Urothelium cell line (cell line): ENCODE data around the gene RHCG.
A peak's percentile ranks its signal among the peaks of the same experiment; 100 is the strongest.
"Not testable (repeated sequence)": the region's sequence is repeated elsewhere in the genome, so short reads cannot be mapped to it uniquely, and the experiment has no call there.

Experiments used
- DNase-seq: peaks from one replicate; pipeline ENCODE4 v3.0.0; 2011; ENCODE audit warnings: low spot score, mixed read lengths
- FAIRE-seq: peaks from 2 replicates; lab custom pipeline; 2011; peaks lifted over from hg19 to GRCh38; lab: Jason Lieb, UNC

Gene RHCG

DNA sequence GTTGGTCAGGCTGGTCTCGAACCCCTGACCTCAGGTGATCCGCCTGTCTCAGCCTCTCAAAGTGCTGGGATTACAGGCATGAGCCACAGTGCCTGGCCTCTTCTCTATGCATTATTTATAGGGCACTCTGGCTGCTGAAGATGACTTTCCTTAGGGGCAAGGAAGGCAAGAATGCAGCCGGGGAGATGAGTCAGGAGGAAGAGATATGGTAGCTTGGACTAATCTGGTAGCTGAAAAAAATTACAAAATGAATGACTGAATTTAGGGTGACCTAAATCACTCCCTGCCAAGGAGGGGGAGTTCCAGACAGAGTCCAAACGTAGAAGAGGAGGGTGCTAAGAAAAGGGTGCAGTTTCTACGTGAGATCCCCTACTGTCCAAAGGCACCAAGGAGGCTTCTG is 14.2 kb downstream of the RHCG start:
- DNase-seq (no peak), FAIRE-seq (no peak)

DNA sequence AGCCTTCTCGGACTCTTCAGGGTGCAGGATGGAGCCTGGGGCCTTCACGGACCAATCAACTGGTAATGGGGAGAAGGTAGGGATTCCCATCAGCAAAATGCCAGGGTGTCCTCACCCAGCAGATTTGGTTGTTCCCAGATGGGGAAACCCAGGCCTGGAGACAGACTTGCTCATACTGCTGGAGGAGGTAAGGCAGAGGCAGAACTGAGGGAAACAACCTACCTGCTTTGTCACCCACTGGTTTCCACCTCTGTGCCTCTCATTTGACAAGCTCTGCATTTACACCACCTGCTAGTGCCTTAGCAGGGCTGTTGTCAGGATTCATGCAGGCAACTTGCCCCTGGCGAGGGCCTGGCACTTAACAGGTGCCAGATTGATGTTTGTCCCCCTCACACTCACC is 15.9 kb downstream of the RHCG start:
- no peak for DNase-seq
- FAIRE-seq, result no peak

DNA sequence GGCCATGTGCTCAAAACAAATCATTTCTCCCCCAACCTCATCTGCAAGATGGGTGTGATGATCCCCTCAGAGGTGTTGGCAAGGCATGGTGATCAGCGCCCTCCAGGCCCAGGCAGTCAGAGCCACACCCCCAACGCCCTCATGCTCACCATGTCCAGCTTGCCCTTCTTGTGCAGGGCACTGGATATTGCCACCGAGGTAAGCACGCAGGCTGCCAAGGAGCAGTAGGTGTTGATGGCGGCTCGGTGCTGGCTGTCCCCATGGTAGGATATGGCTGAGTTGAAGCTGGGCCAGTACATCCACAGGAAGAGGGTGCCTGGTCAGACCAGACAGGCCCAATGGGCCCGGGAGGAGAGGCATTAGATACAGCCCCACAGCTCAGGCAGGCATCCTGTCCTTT is 17.2 kb downstream of the RHCG start:
- FAIRE-seq, result no peak

DNA sequence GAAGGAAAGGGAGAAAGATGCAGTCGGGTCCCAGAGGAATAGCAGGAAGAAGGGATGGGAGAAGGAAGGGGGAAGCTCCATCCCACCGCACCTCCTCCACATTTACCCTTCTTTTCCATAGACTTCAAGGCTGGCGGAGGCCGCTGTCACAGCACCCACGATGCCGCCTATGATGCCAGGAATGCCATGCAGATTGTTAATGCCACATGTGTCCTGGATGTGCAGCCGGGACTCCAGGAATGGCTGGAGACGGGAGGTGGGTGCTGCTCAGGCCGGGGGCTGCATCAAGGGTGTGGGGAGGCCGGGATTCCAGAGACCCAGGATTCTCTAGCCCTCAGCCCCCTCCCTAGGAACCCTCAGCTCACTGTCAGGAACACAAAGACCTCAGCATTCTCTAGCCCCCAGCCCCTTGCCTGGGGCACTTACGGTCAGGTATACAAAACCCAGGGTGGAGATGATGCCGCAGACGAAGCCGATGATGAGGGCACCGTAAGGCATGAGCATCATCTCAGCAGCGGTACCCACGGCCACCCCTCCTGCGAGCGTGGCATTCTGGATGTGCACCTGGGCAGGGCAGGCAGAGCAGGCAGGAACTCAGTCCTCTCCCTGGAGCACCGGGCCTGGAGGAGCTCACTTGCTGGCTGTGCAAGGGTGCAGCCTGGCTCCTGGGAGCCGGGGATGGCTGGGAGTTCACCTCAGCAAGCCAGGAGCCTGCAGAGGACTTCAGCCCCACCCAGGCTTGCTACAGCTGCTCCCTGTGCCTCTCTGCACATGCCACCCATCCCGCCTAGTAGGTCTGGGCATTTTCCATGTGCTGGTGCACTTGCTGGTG is 18.8 kb downstream of the RHCG start:
- FAIRE-seq (no peak), DNase-seq (no peak)

More for the DNA sequence above, 17.2 kb downstream of the RHCG start:
- DNase-seq, result no peak

DNA sequence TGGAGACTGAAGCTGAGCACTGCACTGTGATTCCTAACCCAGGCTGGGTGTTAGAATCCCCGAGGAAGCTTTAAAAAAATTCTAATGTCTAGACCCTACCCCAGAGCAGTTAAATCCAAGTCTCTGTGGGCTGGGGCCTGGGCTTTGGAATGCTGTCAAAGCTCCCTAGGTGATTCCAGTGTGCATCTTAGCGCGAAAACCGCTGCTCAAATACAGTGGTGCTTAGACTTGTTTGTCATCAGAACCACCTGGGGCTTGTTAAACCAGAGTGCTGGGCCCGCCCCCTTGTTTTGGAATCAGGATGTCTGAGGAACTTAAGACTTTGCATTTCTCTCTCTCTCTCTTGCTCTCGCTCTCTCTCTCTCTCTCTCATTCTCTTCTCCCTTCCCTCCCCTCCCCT is 20.7 kb downstream of the RHCG start:
- FAIRE-seq (no peak), DNase-seq (no peak)

DNA sequence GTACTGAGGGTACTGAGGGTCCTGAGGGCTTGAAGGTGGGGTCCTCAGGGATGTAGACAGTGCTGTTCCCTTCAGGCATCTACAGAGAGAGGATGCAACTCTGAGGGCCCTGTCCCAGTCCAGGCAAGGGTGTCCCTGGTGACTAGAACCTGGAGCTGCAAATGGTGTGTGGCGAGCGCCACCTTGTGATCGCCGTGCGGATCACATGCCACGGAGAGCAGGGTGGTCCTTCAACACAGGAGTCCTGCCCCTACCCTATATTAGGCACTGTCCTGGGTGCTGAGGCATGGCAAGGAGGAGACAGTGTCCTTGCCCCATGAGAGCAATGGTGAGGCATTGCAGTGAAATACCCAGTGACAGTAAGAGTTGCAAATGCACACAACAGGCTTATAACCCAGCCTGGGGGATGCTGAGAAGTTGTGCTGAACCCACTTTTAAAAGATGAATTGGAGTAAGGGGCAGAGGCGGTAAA is 23.6 kb downstream of the RHCG start:
- FAIRE-seq, result peak; percentile 80
- DNase-seq, result peak; percentile 82

DNA sequence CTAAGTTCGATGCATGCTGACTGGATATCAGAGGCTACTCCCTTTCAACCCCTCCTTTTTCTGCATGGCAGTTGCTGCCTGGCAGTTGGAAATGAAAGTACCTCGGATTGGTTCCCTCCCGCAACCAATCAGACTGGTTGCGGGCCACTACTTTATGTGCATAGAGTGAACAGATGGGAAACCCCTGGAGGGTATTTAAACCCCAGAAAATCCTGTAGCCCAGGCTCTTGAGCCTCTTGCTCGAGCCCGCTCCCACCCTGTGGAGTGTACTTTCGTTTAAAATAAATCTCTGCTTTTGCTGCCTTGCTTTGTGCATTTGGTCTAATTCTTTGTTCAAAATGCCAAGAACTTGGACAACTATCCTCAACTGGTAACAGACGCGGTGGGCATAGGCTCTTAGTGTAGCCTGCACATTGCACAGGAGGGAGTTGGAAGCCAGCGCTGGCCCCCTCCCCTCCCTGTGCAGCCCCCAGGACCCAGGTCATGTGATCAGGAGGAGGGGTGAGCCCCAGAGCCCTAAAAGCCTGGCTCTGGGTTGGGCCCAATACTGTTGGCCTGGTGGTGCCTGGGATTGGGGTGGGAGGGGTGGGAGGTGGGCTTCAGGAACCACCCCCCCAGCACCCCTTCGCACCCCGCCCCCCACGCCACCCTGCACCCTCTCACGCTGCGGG is 26.8 kb downstream of the RHCG start:
- FAIRE-seq (no peak), DNase-seq (no peak)

DNA sequence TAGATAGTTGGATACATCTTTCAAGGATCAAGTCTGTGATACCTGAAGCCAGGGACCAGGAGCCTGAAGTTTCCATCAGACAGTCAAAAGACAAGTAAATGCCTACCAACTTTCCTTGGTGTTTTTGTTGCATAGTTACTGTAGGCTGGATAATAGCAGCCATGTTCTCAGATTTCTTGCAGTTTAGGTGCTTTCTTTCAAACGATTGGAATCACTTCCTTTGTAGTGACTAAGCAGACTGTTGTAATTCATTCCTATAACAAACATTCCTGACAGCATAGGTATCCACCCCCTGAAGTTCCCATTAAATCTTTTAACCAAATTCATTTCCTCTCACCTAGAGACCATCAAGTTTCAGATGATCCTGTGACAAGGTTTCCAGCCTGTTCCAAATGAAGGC is 27.6 kb downstream of the RHCG start:
- not testable (repeated sequence) for DNase-seq

DNA sequence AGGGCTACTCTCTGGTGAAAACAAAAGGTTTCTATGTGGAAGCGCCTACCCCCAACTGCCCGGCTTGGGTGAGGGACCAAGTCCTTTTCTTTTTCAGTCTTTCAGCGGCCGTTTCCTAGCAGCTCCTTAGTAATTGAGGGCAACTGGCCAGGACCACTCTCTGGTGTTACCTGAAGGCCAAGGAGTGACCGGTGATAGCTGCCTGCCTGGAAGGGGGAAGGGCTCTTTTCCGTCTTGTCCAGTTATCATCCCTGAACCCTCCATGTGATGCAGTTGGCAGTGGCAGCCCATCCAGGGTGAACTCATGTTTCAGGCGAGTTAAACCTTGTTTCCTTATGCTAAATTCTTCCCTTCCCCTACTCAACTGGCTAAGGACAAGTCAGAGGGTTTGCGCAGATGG is 33.3 kb downstream of the RHCG start:
- DNase-seq, result no peak
- FAIRE-seq, result no peak

More for the DNA sequence above, 27.6 kb downstream of the RHCG start:
- not testable (repeated sequence) for FAIRE-seq

DNA sequence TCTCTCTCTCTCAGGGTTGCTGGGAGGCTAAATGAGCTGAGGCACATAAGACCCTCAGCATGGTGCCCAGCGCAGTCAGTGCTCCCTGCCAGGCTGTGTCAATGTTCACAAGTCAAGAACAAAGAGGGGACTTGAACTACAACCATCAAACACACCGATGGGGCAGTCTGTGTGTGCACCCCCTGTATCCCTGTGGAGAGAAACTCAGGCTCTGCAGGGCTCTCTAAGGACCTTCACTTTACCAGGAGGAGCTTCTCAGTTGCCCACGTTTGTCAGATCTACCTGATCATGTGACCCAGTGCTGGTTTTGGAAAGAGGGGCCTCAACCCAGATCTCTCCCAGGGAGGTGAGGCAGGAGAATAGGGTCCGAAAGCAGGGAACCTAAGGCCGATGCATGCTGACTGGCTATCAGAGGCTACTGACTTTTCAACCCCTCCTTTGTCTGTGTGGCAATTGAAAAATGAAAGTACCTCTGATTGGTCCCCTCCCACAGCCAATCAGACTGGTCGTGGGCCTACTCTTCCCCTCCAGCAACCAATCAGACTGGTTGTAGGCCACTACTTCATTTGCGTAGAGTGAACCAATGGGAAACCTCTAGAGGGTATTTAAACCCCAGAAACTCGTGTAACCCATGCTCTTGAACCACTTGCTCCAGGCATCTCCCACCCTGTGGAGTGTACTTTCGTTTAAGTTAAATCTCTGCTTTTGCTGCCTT is 34.0 kb downstream of the RHCG start:
- FAIRE-seq (no peak), DNase-seq (no peak)

DNA sequence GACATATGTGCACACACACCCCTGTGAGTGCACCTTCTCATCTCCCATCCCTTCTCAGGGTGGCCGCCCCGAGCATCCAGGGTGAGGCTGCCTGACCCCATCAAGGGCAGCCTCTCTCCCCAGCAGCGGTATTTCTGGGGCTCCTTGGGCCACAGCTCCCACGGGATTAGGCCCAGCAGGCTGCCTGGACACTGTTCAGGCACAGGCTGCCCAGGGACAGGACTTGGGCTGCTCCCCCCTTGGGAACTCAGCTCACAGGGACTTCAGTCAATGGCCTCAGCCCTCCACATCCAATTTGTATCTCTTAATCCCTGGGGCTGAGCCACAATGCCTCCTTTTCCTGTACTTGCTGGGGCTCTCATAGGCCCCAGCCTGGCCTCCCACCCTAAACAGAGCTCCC is 35.0 kb downstream of the RHCG start:
- DNase-seq (no peak), FAIRE-seq (no peak)

DNA sequence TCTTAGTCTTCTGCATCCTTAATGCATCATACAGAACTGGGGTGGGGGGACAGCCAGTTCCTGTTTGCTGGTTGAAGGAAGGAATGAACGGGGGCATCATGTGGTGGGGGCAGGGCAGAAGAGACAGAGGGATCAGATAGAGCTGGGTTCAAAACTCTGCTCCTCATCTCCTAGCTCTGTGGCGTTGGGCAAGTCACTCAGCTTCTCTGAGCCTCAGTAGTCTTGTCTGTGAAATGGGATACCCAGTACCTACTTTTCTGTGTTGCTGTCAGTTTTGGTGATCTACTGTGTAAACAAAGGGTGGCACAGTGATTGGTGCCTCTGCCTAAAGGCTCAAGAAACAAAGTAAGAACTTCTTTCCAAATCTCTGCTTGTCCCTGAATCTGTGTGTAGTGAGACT is 36.3 kb downstream of the RHCG start:
- DNase-seq (no peak), FAIRE-seq (no peak)

DNA sequence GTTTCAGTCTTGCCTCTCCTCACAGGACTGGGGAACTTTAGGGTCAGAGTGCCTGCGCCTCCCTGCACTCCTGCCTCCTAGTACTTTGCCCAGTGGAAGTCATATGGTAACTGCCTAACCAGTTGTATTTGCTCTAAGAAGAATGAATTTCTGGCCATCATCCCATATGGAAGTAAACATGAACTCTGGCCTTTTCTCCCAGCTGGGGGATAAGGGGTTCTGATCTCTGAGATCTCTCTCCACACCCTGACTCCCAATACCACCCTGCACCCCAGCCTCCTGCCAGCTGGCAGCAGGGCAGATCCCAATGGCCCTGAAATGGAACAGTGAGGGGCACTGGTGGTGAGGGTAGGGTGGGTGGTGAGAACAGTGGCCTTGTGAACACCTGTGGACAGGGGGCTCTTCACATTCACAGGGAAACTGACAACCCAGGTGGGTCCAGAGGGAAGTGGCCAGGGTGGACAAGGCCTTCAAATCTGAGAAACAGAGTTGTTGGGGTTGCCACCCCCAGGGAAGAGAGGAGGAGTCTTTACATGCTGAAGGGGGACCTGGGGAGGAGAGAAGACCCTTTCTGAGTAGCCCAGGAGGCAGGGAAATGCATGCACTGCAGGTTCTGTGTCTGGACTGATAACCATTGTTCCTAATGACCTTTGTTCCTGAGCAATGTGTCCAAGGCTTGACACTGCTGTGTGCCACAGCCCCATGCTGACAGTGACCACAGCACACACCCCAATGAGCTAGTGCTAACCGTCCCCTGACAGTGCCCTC is 36.9 kb downstream of the RHCG start:
- no peak for FAIRE-seq
- no peak for DNase-seq

DNA sequence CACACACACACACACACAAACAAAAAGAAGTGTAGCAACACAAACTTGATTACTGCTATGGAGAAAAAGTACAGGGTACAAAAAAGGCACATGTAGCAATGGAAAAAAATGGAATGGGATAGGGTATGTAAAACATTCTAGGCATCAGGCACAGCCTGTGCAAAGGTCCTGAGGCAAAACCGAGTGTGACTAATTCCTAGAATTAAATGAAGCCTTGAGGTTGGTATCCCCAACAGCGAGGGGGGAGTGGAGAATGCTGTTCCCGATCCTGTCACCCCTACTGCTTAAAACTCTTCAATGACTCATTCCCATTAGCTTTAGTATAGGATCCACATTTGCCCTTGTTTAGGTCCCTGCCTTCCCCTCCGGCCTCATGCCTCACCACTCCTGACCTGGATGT is 37.9 kb downstream of the RHCG start:
- no peak for FAIRE-seq

DNA sequence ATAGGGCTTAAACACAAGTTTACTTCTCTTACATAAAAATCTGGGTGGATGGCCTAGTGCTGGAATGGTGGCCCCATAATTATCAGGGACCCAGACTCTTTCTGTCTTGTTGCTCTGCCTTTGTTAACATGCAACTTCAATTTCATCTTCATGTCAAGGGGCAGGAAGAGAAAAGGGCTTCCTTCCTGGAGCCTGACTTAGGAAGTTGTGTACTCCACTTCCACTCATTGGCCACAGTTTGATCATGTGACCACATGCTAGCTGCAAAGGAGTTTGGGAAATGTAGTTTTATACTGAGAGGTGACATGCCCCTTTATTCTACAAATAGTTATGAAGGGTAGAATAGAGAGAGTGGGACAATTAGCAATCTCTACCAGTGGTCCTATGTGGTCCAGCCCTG is 39.3 kb downstream of the RHCG start:
- FAIRE-seq, result no peak
- peak; percentile 64 for DNase-seq

More for the DNA sequence above, 37.9 kb downstream of the RHCG start:
- DNase-seq, result no peak

DNA sequence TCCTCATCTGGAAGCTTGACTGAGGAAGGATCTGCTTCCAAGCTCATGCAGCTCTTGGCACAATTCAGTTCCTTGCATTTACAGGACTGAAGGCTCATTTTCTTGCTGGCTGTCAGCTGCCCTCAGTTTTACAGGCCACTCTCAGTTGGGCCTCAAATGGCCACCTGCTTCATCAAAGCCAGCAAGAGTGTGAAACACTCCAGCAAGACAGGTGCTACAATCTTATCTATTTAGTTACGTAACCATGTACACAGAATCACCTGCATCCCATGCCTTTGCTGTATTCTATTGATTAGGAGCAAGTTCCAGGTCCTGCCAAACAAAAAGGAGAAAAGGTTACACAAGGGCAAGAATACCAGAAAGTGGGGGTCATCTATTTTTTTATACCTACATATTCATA is 40.8 kb downstream of the RHCG start:
- DNase-seq (no peak), FAIRE-seq (no peak)

DNA sequence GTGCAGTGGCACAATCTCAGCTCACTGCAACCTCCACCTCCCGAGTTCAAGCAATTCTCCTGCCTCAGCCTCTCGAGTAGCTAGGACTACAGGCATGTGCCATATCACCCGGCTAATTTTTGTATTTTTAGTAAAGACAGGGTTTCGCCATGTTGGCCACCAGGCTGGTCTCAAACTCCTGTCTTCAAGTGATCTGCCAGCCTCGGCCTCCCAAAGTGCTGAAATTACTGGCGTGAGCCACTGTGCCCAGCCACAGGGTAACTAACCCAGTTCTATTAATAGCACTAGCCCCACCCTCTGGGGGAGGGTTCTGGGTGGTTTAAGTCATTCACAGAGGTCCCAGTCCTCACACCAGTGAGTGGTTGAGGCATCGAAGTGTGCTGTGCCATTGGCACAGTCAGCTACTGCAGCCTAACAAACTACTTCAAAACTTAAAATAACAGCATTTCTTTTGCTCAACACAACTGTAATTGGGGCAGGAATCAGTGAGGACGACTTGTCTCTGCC is 44.0 kb downstream of the RHCG start:
- FAIRE-seq (no peak), DNase-seq (no peak)

DNA sequence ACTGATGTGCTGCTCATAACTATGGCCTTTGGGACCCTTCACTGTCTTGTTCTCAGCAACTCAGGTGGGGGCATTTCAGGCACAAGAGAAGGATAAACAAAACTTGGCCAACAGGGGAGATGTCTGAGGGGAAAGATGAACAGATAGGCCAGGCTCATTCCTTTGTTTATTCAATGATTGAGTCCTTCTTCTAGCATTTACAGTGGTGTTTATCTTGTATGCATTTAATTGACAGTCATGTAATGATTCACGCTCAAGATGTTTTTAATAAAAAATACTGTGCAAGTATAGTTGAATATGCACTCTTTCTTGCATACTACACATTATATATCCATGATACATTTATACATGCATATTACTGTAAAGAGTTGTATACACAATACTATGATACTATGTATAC is 44.5 kb downstream of the RHCG start:
- DNase-seq (no peak), FAIRE-seq (no peak)

DNA sequence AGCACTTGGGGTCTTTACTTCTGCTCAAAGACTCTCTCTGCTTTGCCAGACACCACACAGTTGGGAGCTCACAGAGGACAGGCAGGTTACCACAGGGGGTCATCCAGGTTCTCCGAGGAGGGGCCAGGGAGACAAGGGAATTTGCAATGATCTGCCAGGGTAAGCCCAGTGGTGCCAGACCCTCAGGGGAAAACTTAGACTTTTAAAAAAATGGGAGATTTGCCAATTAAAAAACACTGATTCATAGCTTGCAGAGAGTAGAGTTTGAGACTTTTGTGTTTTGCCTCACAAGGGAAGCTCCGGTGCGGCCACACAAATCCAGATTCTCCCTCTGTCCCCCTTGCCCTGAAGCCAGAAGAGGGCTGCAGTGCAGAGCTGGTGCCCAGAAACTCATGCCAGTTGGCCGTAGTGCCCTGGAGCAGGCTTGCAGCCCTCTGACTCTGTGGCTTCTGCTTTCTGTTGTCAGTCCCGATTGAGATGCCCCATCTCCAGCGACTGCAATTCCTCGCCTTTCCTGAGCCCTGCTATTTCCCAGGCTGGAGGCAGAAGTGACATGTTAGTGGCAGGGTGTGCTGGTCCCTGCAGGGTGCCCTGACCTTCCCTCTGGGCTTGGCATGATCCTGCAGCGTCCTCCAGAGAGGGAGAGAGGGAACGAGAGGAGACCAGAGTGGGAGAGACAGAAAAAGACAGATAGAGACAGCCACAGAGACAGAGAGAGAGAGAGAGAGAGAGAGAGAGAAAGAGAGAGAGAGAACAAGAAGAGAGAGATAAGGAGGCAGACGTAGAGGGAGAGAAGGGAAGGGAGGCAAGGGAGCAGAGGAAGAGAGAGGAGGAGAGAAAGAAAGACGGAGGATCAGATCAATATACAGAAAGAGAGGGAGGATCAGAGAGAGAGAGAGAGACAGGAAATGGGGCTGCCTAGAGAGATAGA is 46.0 kb downstream of the RHCG start:
- no peak for FAIRE-seq
- DNase-seq, result no peak

DNA sequence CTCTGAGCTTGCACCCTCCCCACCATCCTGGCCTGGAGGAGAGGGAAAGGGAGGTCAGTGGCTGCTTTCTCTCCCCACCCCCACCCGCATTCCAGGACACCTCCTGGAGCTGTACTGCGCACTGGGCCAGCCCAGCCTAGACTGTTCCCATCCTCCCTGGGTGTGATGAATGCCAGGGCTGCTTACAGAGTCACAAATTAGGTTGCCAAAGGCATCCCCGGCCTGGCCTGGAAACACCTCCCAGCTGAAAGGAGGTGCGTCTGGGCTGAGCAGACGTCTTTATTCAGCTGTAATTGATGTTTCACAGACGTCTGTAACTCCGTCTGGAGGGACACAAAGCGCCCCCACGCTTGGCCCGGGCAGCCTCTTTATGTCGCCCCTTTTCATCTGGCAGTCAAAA is 47.6 kb downstream of the RHCG start:
- FAIRE-seq (no peak), DNase-seq (no peak)
